SK-N-SH treated with all-trans-retinoic acid at 6 μM for 48 hours (cell line): ENCODE data around the gene LDLRAD2.

ENCODE experiments used
- ATAC-seq: fragments of 200-7000 bp; cut with Tn5 transposase; 3 replicates; pipeline ENCODE4 v1.9.1; 2020; ENCODE audit warnings: mild to moderate bottlenecking, moderate library complexity
- ARNTL ChIP-seq: fragments of 450-650 bp; formaldehyde crosslinking; IDR thresholded peaks from 2 replicates; pipeline ENCODE4 v1.5.0; 2020; ENCODE audit warnings: low read depth, mild to moderate bottlenecking, moderate library complexity, borderline replicate concordance
- BACH2 ChIP-seq: fragments of 250-450 bp; sonication (Bioruptor Pico); IDR thresholded peaks from 2 replicates; pipeline ENCODE4 v1.9.0; 2021; ENCODE audit warnings: mild to moderate bottlenecking, borderline replicate concordance
- CSDC2 ChIP-seq: fragments of 250-450 bp; sonication (Bioruptor Pico); IDR thresholded peaks from 2 replicates; pipeline ENCODE4 v1.5.0; 2020; ENCODE audit warnings: mild to moderate bottlenecking, moderate library complexity
- ESRRG ChIP-seq: fragments of 250-450 bp; sonication (Bioruptor Pico); IDR thresholded peaks from 2 replicates; pipeline ENCODE4 v1.6.1; 2021; ENCODE audit warnings: mild to moderate bottlenecking
- GLIS3 ChIP-seq: fragments of 250-450 bp; sonication (Bioruptor Pico); IDR thresholded peaks from 2 replicates; pipeline ENCODE4 v1.5.0; 2020; ENCODE audit warnings: mild to moderate bottlenecking, moderate library complexity
- ISL1 ChIP-seq: fragments of 250-450 bp; sonication (Bioruptor Pico); IDR thresholded peaks from 2 replicates; pipeline ENCODE4 v2.1.2; 2022; ENCODE audit warnings: mild to moderate bottlenecking, moderate library complexity
- OSR1 ChIP-seq: fragments of 250-450 bp; sonication (Bioruptor Pico); IDR thresholded peaks from 2 replicates; pipeline ENCODE4 v1.8.0; 2022; ENCODE audit warnings: moderate library complexity, mild to moderate bottlenecking, inconsistent platforms
- PPARA ChIP-seq: fragments of 250-450 bp; sonication (Bioruptor Pico); IDR thresholded peaks from 2 replicates; pipeline ENCODE4 v1.5.0; 2020; ENCODE audit warnings: mild to moderate bottlenecking, borderline replicate concordance
- RARB ChIP-seq: fragments of 250-450 bp; sonication (Bioruptor Pico); IDR thresholded peaks from 2 replicates; pipeline ENCODE4 v1.8.0; 2021; ENCODE audit warnings: mild to moderate bottlenecking, moderate library complexity
- SNAI2 ChIP-seq: fragments of 250-450 bp; sonication (Bioruptor Pico); IDR thresholded peaks from 2 replicates; pipeline ENCODE4 v1.5.0; 2020; ENCODE audit warnings: mild to moderate bottlenecking, moderate library complexity
- TCF4 ChIP-seq: fragments of 250-450 bp; sonication (Bioruptor Pico); IDR thresholded peaks from 2 replicates; pipeline ENCODE4 v1.8.0; 2021; ENCODE audit warnings: mild to moderate bottlenecking, moderate library complexity, borderline replicate concordance
- TOX ChIP-seq: fragments of 250-450 bp; sonication (Bioruptor Pico); IDR thresholded peaks from 2 replicates; pipeline ENCODE4 v1.8.0; 2021; ENCODE audit warnings: mild to moderate bottlenecking, moderate library complexity, borderline replicate concordance
- ZC3H10 ChIP-seq: fragments of 250-450 bp; sonication (Bioruptor Pico); IDR thresholded peaks from 2 replicates; pipeline ENCODE4 v1.5.1; 2021; ENCODE audit warnings: mild to moderate bottlenecking, moderate library complexity
- ZFP30 ChIP-seq: fragments of 450-650 bp; formaldehyde crosslinking; IDR thresholded peaks from 2 replicates; pipeline ENCODE4 v1.5.0; 2022; ENCODE audit warnings: mild to moderate bottlenecking, moderate library complexity
- ZNF565 ChIP-seq: fragments of 450-650 bp; formaldehyde crosslinking; conservative IDR thresholded peaks from 2 replicates; pipeline ENCODE4 v1.5.0; 2020; ENCODE audit warnings: low read depth, mild to moderate bottlenecking, moderate library complexity
- ZNF70 ChIP-seq: fragments of 450-650 bp; formaldehyde crosslinking; IDR thresholded peaks from 2 replicates; pipeline ENCODE4 v1.5.0; 2020; ENCODE audit warnings: mild to moderate bottlenecking, moderate library complexity
- ZNF8 ChIP-seq: fragments of 450-650 bp; formaldehyde crosslinking; IDR thresholded peaks from 2 replicates; pipeline ENCODE4 v1.5.0; 2020; ENCODE audit warnings: mild to moderate bottlenecking, moderate library complexity
- TF ChIP-seq, protein P1 (sequence below): fragments of 250-450 bp; sonication (Bioruptor Pico); IDR thresholded peaks from 2 replicates; pipeline ENCODE4 v1.5.1; 2020; ENCODE audit warnings: low read depth, mild to moderate bottlenecking, moderate library complexity
- TF ChIP-seq, protein P2 (sequence below): fragments of 250-450 bp; sonication (Bioruptor Pico); IDR thresholded peaks from 2 replicates; pipeline ENCODE4 v1.8.0; 2020; ENCODE audit warnings: mild to moderate bottlenecking, moderate library complexity, borderline replicate concordance
- TF ChIP-seq, protein P3 (sequence below): fragments of 250-450 bp; sonication (Bioruptor Pico); IDR thresholded peaks from 2 replicates; pipeline ENCODE4 v1.5.1; 2021; ENCODE audit warnings: mild to moderate bottlenecking, moderate library complexity
- TF ChIP-seq, protein P4 (sequence below): fragments of 250-450 bp; sonication (Bioruptor Pico); IDR thresholded peaks from 2 replicates; pipeline ENCODE4 v1.5.0; 2020; ENCODE audit warnings: mild to moderate bottlenecking, moderate library complexity

The LDLRAD2 gene

DNA sequence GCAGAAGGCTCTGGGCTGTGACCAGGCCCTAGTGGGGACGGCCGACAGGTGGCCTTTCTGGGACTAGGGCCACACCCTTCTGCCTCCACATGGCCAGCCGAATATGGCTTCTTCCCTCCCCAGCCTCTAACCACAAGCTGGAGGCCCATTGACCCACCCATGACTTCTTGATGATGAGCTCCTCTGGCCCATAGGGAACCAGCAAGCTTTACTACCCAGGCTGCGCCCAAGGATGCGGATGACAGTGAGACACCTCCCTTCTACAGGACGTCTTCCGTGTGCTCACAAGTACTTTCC is 41.0 kb downstream of the LDLRAD2 start:
- no peak for ATAC-seq
- no peak for TF ChIP-seq ZC3H10 (CRISPR knock-in tag)
- no peak for TF ChIP-seq ARNTL (CRISPR knock-in tag)
- no peak for TF ChIP-seq OSR1 (CRISPR knock-in tag)
- TF ChIP-seq ISL1 (CRISPR knock-in tag) = no peak
- no peak for TF ChIP-seq ZFP30 (CRISPR knock-in tag)
- TF ChIP-seq ZNF565 (CRISPR knock-in tag) = no peak
- no peak for TF ChIP-seq ZNF8 (CRISPR knock-in tag)
- TF ChIP-seq BACH2 = no peak
- TF ChIP-seq, protein P1, sequence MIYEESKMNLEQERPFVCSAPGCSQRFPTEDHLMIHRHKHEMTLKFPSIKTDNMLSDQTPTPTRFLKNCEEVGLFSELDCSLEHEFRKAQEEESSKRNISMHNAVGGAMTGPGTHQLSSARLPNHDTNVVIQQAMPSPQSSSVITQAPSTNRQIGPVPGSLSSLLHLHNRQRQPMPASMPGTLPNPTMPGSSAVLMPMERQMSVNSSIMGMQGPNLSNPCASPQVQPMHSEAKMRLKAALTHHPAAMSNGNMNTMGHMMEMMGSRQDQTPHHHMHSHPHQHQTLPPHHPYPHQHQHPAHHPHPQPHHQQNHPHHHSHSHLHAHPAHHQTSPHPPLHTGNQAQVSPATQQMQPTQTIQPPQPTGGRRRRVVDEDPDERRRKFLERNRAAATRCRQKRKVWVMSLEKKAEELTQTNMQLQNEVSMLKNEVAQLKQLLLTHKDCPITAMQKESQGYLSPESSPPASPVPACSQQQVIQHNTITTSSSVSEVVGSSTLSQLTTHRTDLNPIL = no peak
- TF ChIP-seq, protein P2, sequence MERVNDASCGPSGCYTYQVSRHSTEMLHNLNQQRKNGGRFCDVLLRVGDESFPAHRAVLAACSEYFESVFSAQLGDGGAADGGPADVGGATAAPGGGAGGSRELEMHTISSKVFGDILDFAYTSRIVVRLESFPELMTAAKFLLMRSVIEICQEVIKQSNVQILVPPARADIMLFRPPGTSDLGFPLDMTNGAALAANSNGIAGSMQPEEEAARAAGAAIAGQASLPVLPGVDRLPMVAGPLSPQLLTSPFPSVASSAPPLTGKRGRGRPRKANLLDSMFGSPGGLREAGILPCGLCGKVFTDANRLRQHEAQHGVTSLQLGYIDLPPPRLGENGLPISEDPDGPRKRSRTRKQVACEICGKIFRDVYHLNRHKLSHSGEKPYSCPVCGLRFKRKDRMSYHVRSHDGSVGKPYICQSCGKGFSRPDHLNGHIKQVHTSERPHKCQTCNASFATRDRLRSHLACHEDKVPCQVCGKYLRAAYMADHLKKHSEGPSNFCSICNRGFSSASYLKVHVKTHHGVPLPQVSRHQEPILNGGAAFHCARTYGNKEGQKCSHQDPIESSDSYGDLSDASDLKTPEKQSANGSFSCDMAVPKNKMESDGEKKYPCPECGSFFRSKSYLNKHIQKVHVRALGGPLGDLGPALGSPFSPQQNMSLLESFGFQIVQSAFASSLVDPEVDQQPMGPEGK (CRISPR knock-in tag) = no peak
- no peak for TF ChIP-seq GLIS3 (CRISPR knock-in tag)
- no peak for TF ChIP-seq PPARA (CRISPR knock-in tag)
- TF ChIP-seq, protein P3, sequence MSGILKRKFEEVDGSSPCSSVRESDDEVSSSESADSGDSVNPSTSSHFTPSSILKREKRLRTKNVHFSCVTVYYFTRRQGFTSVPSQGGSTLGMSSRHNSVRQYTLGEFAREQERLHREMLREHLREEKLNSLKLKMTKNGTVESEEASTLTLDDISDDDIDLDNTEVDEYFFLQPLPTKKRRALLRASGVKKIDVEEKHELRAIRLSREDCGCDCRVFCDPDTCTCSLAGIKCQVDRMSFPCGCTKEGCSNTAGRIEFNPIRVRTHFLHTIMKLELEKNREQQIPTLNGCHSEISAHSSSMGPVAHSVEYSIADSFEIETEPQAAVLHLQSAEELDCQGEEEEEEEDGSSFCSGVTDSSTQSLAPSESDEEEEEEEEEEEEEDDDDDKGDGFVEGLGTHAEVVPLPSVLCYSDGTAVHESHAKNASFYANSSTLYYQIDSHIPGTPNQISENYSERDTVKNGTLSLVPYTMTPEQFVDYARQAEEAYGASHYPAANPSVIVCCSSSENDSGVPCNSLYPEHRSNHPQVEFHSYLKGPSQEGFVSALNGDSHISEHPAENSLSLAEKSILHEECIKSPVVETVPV = no peak
- no peak for TF ChIP-seq TOX (CRISPR knock-in tag)
- TF ChIP-seq TCF4 (CRISPR knock-in tag) = no peak
- TF ChIP-seq CSDC2 (CRISPR knock-in tag) = no peak
- no peak for TF ChIP-seq ZNF70
- TF ChIP-seq ESRRG (CRISPR knock-in tag) = no peak
- no peak for TF ChIP-seq SNAI2 (CRISPR knock-in tag)

DNA sequence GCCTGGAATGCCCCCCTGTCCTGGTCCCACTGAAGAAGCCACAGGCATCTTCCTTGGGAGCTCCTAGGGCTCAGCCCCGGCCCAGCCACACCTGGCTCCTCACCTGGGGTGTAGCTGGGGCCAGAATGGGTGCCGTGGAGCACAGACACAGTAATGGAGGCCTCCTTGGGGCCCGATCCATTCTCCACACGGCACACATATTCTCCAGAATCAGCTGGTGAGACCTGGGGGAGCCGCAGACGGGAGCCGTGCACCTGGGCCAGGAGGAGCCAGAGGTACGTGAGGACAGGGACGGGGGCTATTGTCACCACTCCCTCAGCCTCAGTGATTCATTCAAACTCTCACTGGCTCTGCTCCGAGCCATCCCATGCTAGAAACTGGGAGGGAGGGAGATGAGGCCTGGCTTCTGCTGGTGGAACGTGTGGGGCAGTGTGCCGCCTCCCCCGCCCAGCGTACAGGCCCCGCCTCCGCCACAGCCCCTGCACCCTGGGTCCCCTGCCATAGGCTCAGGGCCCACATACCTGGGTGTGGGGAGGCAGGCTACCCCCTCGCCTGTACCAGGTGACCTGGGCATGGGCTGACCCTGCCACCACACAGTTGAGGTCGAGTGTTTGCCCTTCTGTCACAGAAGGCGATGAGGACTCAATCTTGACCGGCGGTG is 42.2 kb downstream of the LDLRAD2 start:
- no peak for TF ChIP-seq CSDC2 (CRISPR knock-in tag)
- no peak for TF ChIP-seq ARNTL (CRISPR knock-in tag)
- TF ChIP-seq ZFP30 (CRISPR knock-in tag) = no peak
- no peak for TF ChIP-seq RARB (CRISPR knock-in tag)
- TF ChIP-seq, protein P1 = no peak
- TF ChIP-seq, all 23 proteins: peak for 0
- ATAC-seq = no peak

DNA sequence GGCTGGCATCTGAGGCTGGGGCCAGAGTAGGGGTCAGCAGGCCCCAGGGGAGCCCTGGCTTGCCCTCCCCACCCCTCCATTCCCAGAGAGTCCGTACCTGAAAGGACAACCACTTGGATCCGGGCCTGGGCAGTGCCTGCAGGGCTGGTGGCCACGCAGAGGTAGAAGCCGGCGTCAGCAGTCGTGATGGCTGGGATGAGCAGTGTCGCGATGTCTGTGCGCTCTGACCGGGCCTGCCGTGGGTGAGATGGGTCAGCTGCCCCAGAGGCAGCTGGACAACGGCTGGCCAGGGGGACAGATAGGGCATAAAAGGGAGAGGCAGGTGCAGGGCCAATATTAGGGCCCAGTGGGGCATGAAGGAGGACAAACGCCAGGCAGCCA is 42.7 kb downstream of the LDLRAD2 start:
- TF ChIP-seq, protein P4, sequence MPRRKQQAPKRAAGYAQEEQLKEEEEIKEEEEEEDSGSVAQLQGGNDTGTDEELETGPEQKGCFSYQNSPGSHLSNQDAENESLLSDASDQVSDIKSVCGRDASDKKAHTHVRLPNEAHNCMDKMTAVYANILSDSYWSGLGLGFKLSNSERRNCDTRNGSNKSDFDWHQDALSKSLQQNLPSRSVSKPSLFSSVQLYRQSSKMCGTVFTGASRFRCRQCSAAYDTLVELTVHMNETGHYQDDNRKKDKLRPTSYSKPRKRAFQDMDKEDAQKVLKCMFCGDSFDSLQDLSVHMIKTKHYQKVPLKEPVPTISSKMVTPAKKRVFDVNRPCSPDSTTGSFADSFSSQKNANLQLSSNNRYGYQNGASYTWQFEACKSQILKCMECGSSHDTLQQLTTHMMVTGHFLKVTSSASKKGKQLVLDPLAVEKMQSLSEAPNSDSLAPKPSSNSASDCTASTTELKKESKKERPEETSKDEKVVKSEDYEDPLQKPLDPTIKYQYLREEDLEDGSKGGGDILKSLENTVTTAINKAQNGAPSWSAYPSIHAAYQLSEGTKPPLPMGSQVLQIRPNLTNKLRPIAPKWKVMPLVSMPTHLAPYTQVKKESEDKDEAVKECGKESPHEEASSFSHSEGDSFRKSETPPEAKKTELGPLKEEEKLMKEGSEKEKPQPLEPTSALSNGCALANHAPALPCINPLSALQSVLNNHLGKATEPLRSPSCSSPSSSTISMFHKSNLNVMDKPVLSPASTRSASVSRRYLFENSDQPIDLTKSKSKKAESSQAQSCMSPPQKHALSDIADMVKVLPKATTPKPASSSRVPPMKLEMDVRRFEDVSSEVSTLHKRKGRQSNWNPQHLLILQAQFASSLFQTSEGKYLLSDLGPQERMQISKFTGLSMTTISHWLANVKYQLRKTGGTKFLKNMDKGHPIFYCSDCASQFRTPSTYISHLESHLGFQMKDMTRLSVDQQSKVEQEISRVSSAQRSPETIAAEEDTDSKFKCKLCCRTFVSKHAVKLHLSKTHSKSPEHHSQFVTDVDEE = no peak
- no peak for TF ChIP-seq SNAI2 (CRISPR knock-in tag)
- TF ChIP-seq PPARA (CRISPR knock-in tag) = no peak
- TF ChIP-seq, protein P3 = no peak
- no peak for TF ChIP-seq CSDC2 (CRISPR knock-in tag)
- no peak for TF ChIP-seq ZNF70
- ATAC-seq = no peak
